ENCODE data around the gene KREMEN1. TPM values are rescaled to one million over a fixed set of nuclear protein-coding genes. Genes with fewer than 3 reads are reported as not detected.

KREMEN1 gene
- total and polyA plus RNA-seq, 10 of the 15 experiments (the other 5 are each of a cell fraction or from before 2014, with no cell fraction given): 0.10 to 2.5 (median 0.20) TPM; not detected in 1

DNA sequence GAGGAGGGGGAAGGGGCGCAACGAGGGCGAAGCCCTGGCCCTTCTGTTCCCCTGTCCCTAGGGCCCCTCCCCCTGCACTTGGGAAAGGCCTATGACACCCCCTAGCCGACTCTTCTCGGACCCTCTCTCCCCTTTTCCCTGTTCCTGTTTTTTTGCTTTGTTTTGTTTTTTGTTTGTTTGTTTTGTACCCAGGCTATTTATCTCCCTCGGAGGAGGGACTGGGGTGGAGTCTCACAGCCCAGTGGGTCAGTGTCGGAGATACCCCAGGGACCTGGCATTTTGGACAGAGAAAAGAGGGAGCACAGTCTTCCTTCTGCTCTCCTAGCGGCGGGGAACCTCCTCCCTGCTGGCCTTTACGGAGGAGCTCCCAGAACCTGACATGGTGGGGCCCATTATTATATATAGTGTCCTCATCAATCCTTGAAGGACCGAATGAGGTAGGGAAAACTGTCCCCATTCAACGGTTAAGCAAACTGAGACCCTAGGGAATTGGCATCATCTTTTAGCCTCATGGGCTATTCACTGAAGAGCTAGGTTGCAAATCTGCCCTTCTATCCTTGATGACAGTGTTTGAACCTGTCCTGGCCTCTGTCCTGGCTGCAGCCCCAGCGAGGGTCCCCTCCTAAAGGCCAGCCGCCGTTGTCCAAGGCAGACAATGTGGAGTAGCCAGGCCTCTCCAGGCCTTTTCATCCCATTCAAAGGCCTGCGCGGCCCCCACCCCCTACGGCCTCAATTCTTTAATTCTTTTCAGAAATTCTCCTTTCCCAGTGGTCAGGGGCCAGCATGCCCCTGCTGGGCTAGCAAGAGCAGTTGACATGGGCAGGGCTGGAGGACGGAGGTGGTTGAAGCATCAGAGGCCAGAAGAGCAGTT, 133.8 kb downstream of the KREMEN1 start:
- Histone ChIP-seq H3K4me3 (peak overlapping the region; percentile 65), H3K9me3 (replicated peaks; ENCODE audit: control insufficient read depth, insufficient read depth, low read length) (no peaks in the 10 kb centered on the region), H3K4me2 (ENCODE audit: control insufficient read depth, insufficient read depth) (peak overlapping the region; percentile 71), H3K27ac (ENCODE audit: control insufficient read depth, insufficient read depth) (peak overlapping the region; percentile 66), H3K27me3 (replicated peaks in 1 of 2; ENCODE audit: control insufficient read depth in 2 of 2, insufficient read depth in 2 of 2, low read length in 1 of 2) (no peaks in the 10 kb centered on the region; a peak in 1 of 4 replicates), H4K20me1 (ENCODE audit: control insufficient read depth, insufficient read depth) (no peaks in the 10 kb centered on the region), H3K79me2 (ENCODE audit: control insufficient read depth, insufficient read depth, low read length) (peaks cover 54% of the 10 kb centered on the region), H2AFZ (ENCODE audit: control insufficient read depth, low read depth, low read length) (peak overlapping the region; percentile 59), H3K9ac (ENCODE audit: control insufficient read depth, insufficient read depth, low read length) (peak overlapping the region; percentile 71), H3K4me1 (ENCODE audit: control insufficient read depth, insufficient read depth, low read length) (peaks cover 52% of the 10 kb centered on the region), H3K36me3 (ENCODE audit: control insufficient read depth in 2 of 2, insufficient read depth in 2 of 2, low read length in 1 of 2) (no peaks in the 10 kb centered on the region; a peak in 2 of 4 replicates)
- intact Hi-C loops (cut with micrococcal nuclease; ENCODE audit: unreplicated experiment): no loop called here
- BruUV-seq (replicated peaks): no TSS peak
- 30% methylated on average over 19 of the region's 19 CpGs for whole genome bisulfite sequencing (ENCODE audit: insufficient coverage, insufficient replicate concordance, low lambda C conversion rate, missing lambda C conversion rate)
- CTCF ChIA-PET: interaction anchor here (0.7 to 6.3 kb wide), 4 partner anchors 9 to 64 kb away, joined by 3 to 78 read pairs (median 6); no protein-coding TSS in a partner anchor
- DNase-seq (ENCODE audit: low read depth, low spot score): no peak
- FAIRE-seq: no peak
- POLR2A ChIA-PET: interaction anchor here (0.9 to 15.3 kb wide), 3 partner anchors 41 to 420 kb away, joined by 3 to 239 read pairs (median 3); no protein-coding TSS in a partner anchor
- in situ Hi-C loops (cut with MboI): no loop called here
- RAD21 ChIA-PET (ENCODE audit: unreplicated experiment): interaction anchor here (0.6 to 10.8 kb wide), 7 partner anchors 11 to 678 kb away, joined by 3 to 153 read pairs (median 4); no protein-coding TSS in a partner anchor
- ATAC-seq: no peak
- SMC1A ChIA-PET (ENCODE audit: uncharacterized antibody, unreplicated experiment): interaction anchor here (0.6 to 16.1 kb wide), 8 partner anchors 11 to 340 kb away, joined by 3 to 165 read pairs (median 4); no protein-coding TSS in a partner anchor
- no peak for TF ChIP-seq SP1 (IDR thresholded peaks at IDR 0.05; ENCODE audit: low read depth, low read length)
- TF ChIP-seq TARDBP (IDR thresholded peaks at IDR 0.05; ENCODE audit: borderline replicate concordance): no peak
- no peak for TF ChIP-seq STAT1 (conservative IDR thresholded peaks at IDR 0.05)
- TF ChIP-seq SPI1 (IDR thresholded peaks at IDR 0.05; ENCODE audit: borderline replicate concordance, insufficient read depth, low read depth, low read length): peak; percentile 50; the same call in 1 of the 2 replicates
- TF ChIP-seq, protein P1, sequence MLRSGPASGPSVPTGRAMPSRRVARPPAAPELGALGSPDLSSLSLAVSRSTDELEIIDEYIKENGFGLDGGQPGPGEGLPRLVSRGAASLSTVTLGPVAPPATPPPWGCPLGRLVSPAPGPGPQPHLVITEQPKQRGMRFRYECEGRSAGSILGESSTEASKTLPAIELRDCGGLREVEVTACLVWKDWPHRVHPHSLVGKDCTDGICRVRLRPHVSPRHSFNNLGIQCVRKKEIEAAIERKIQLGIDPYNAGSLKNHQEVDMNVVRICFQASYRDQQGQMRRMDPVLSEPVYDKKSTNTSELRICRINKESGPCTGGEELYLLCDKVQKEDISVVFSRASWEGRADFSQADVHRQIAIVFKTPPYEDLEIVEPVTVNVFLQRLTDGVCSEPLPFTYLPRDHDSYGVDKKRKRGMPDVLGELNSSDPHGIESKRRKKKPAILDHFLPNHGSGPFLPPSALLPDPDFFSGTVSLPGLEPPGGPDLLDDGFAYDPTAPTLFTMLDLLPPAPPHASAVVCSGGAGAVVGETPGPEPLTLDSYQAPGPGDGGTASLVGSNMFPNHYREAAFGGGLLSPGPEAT (IDR thresholded peaks at IDR 0.05; ENCODE audit: low read depth): no peak
- TF ChIP-seq, protein P2, sequence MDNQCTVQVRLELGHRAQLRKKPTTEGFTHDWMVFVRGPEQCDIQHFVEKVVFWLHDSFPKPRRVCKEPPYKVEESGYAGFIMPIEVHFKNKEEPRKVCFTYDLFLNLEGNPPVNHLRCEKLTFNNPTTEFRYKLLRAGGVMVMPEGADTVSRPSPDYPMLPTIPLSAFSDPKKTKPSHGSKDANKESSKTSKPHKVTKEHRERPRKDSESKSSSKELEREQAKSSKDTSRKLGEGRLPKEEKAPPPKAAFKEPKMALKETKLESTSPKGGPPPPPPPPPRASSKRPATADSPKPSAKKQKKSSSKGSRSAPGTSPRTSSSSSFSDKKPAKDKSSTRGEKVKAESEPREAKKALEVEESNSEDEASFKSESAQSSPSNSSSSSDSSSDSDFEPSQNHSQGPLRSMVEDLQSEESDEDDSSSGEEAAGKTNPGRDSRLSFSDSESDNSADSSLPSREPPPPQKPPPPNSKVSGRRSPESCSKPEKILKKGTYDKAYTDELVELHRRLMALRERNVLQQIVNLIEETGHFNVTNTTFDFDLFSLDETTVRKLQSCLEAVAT (IDR thresholded peaks at IDR 0.05): peak; percentile 89
- 0 out of 2 replicates have a peak, but pooled peaks have one; percentile 48 for TF ChIP-seq HDGF (IDR thresholded peaks at IDR 0.05)
- TF ChIP-seq IKZF2 (IDR thresholded peaks at IDR 0.05): peak; percentile 23 to 45; a peak in 2 of 4 replicates
- TF ChIP-seq MEF2B (IDR thresholded peaks at IDR 0.05; ENCODE audit: partially characterized antibody, poor library complexity, severe bottlenecking): peak; percentile 44
- TF ChIP-seq ASH2L (IDR thresholded peaks at IDR 0.05; ENCODE audit: borderline replicate concordance, low read depth): no peak
- TF ChIP-seq, protein P3, sequence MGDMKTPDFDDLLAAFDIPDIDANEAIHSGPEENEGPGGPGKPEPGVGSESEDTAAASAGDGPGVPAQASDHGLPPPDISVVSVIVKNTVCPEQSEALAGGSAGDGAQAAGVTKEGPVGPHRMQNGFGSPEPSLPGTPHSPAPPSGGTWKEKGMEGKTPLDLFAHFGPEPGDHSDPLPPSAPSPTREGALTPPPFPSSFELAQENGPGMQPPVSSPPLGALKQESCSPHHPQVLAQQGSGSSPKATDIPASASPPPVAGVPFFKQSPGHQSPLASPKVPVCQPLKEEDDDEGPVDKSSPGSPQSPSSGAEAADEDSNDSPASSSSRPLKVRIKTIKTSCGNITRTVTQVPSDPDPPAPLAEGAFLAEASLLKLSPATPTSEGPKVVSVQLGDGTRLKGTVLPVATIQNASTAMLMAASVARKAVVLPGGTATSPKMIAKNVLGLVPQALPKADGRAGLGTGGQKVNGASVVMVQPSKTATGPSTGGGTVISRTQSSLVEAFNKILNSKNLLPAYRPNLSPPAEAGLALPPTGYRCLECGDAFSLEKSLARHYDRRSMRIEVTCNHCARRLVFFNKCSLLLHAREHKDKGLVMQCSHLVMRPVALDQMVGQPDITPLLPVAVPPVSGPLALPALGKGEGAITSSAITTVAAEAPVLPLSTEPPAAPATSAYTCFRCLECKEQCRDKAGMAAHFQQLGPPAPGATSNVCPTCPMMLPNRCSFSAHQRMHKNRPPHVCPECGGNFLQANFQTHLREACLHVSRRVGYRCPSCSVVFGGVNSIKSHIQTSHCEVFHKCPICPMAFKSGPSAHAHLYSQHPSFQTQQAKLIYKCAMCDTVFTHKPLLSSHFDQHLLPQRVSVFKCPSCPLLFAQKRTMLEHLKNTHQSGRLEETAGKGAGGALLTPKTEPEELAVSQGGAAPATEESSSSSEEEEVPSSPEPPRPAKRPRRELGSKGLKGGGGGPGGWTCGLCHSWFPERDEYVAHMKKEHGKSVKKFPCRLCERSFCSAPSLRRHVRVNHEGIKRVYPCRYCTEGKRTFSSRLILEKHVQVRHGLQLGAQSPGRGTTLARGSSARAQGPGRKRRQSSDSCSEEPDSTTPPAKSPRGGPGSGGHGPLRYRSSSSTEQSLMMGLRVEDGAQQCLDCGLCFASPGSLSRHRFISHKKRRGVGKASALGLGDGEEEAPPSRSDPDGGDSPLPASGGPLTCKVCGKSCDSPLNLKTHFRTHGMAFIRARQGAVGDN (IDR thresholded peaks at IDR 0.05): no peak
- TF ChIP-seq, protein P4, sequence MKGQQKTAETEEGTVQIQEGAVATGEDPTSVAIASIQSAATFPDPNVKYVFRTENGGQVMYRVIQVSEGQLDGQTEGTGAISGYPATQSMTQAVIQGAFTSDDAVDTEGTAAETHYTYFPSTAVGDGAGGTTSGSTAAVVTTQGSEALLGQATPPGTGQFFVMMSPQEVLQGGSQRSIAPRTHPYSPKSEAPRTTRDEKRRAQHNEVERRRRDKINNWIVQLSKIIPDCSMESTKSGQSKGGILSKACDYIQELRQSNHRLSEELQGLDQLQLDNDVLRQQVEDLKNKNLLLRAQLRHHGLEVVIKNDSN (IDR thresholded peaks at IDR 0.05; ENCODE audit: borderline replicate concordance, extremely low read length, insufficient read depth, low read depth, low read length): no peak
- no peak for TF ChIP-seq ZSCAN29 (IDR thresholded peaks at IDR 0.05)
- TF ChIP-seq CHD2 (IDR thresholded peaks at IDR 0.05; ENCODE audit: borderline replicate concordance, low read depth, low read length): 0 out of 2 replicates have a peak, but pooled peaks have one; percentile 30
